Measurements from ENCODE around the gene GNAO1.

DNA sequence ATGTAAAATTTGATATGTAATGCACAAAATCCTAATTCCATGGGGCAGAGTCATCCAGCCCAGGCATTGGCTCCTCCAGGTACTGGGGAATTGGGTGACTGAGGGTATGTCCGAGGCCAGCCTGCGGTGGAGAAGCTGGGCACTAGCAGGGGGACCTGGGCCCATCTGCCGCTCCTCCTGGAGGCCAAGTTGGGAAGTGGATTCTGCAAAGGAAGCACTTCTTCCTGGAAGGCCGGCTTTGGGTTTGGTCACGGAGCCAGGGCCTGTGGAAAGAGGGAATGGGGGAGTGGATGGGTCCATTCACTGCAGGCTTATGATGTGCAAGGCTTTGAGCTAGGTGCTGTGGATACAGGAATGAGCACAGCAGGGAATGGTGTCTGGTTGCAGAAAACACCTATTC is 85.8 kb downstream of the GNAO1 start:
- TF ChIP-seq CTCF (IDR thresholded peaks at IDR 0.05) (peak in 2 of 4 experiments; percentile 36 to 39), POLR2AphosphoS5 (IDR thresholded peaks at IDR 0.05) (no peak)
